WI38 (cell line): ENCODE data around the gene MT1M.
"Not testable (repeated sequence)": the region's sequence is repeated elsewhere in the genome, so short reads cannot be mapped to it uniquely, and the experiment has no call there.

Source experiments
- H3K4me3 ChIP-seq: 2 replicates; pipeline ENCODE4 v1.5.1; 2011; ENCODE audit warnings: low read depth, mild to moderate bottlenecking, control low read depth, low read length
- CTCF ChIP-seq: IDR thresholded peaks from 2 replicates; pipeline ENCODE4 v1.5.1; 2012; ENCODE audit warnings: low read depth, mild to moderate bottlenecking, control low read depth, low read length

The MT1M gene

DNA sequence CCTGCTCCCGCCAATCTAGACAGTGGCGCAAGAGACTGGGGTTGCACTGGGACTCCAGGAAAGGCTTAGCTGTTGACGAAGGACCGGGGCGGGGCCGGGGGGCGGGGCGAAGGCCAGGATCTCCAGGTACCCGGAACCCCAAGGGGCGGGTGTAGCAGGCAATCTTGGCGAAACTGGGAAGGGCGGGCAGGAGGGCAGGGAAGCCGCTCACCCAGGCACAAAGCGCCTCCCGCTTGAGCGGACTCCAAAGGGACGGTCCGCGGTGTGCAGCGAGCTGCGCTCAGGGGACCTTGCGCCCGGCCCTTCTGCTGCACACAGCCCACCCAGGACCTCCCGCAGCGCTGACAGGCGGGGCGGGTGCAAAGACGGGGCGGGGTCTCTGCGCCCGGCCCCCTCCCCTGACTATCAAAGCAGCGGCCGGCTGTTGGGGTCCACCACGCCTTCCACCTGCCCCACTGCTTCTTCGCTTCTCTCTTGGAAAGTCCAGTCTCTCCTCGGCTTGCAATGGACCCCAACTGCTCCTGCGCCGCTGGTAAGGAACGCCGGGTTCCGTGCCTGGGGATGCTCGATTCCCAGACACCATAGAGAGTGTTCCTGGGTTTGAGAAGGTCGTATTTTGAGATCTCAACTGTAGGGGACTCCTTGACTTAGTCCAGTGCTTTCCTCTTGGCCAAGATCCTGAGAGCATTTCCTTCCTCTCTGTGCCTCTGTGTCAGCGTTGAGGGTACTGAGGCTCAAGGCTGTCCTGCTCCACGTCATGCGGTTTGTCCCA lies 25.3 kb downstream of the MT1M start, which contains the start of gene MT1F:
MT1F (plus strand) TSS at position 405 of the 772 bp plus-strand sequence; CDS start at position 505, 100 bp downstream.
- H3K4me3 ChIP-seq = no peak within 1 kb of the TSS
- TF ChIP-seq CTCF = no peak

DNA sequence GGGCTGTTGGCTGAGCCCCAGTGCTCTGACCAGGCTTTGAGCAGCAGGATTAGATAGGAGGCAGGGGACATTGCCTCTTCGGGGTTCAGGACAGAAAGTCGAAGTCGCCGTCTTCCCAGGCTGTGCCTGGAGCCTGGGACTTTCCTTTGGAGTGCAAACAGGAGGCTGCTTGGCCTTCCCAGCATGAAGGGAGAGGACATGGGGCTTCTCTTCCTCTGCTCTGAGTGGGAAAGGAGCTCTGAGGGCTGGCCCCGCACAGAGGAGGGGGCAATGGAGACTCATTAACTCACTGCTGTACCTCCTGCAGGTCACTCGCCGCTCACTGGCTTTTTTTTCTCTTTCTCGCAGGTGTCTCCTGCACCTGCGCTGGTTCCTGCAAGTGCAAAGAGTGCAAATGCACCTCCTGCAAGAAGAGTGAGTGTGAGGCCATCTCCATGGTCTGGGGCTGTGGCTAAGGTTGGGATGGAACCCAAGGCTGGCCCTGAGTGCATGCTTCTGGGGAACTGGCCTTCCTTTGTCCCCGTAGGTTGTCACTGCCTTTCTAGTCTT lies 25.9 kb downstream of the MT1M start:
- no peak for TF ChIP-seq CTCF
- no peak overlapping the region for H3K4me3 ChIP-seq

DNA sequence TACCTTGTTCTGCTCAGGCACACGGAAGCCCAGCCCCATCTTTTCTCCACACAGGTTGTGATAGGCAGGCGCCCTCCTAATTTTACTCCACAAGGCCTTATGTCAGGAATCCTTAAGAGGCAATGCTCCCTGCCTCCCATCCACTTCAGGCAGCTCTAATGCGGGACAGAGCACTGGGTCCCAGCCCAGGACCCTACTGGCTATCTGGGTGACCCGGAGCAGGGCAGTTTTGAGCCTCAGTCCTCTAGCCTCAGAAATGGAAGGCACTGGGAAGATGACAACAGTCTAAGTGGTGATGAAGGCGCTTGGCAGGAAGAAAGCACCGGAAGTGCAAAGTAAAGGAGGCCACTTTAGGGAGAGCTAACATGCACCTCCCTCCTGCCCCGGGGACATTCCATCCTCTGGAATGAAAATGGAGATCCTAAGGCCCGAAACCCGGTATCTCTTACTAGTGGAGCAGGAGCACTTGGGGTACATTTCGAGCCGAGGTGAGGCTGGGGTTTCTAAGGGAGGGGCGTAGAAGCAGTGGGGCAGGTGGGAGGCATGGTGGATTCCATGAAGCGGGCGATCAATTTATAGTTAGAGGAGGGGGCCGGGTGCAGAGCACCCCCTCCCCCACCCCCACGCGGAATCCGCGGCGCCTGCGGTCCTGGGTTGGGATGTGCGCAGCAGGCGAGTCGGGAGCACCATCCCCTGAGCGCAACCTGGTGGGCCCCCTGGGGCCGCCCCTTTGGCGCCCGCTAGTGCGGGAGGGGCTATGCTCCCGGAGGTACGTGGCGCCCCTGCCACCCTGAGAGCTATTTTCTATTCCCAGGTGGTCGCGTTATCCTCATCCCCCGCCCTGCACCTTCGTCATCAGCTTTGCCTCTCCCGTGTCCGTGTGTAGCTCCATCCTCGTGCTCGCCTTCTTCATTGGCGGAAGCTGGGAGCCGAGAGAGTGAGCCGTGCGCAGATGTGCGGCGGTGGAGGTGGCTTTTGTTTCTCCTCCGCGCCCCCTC lies 30.2 kb downstream of the MT1M start:
- TF ChIP-seq CTCF = no peak
- no peak overlapping the region for H3K4me3 ChIP-seq

DNA sequence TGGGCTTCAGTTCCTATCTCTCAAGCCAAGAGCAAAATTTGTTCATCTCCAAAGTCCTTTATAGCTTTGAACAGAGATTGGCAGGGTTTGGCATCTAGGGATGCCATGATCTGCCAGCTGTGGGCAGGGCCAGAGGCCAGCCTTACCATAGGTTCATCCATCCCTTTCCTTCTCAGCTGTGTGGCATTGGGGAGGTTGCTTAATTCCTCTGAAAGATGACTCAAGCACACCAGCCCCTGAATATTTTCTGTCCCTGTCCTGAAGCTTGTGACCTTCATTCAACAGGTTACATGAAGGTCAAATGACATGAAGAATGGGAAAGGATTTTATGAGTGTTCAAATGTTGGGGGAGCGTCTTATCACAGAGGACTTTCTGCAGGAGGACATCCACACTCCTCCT lies 32.0 kb downstream of the MT1M start:
- no peak overlapping the region for H3K4me3 ChIP-seq
- TF ChIP-seq CTCF = no peak

DNA sequence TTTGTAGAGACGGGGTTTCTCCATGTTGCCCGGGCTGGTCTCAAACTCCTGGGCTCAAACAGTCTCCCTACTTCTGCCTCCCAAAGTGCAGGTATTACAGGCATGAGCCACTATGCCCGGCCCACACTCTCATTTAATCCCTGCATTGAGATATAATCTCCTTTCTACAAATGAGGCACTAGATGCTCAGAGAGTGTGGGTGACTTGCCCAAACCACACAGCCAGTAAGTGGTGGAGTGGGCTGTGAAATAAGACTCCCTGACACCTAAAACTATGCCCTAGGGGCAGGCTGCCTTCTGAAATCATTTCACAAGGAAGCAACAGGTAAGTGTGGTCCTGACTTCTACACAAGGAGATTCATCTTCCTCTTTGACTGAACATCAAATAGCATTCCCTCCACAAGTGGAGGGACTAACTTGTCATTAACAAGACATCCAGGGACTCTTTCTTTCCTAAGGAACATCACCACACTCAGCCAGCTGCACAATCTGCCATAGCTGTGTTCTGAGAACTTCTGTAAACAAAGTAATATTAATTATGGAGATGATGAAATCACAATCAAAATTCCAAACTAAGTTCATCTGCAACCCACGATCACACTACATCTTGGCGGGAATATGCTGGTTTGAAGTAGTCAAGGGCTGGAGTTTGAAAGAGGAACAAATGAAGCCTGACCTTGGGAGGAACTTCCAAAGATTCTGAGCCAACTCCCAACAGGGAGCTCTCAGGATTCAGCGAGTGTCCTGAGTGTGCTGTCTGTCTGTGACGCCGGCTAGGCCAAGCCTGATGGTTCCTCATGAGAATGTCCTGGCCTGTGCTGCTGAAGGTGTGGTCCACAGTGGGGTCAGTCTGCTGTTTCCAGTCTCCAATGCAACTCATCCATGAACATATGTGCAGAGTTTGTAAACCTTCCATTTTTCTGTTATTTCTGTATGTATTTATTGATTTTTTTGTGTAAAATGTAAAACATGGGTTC lies 33.1 kb downstream of the MT1M start:
- not testable (repeated sequence) for H3K4me3 ChIP-seq

DNA sequence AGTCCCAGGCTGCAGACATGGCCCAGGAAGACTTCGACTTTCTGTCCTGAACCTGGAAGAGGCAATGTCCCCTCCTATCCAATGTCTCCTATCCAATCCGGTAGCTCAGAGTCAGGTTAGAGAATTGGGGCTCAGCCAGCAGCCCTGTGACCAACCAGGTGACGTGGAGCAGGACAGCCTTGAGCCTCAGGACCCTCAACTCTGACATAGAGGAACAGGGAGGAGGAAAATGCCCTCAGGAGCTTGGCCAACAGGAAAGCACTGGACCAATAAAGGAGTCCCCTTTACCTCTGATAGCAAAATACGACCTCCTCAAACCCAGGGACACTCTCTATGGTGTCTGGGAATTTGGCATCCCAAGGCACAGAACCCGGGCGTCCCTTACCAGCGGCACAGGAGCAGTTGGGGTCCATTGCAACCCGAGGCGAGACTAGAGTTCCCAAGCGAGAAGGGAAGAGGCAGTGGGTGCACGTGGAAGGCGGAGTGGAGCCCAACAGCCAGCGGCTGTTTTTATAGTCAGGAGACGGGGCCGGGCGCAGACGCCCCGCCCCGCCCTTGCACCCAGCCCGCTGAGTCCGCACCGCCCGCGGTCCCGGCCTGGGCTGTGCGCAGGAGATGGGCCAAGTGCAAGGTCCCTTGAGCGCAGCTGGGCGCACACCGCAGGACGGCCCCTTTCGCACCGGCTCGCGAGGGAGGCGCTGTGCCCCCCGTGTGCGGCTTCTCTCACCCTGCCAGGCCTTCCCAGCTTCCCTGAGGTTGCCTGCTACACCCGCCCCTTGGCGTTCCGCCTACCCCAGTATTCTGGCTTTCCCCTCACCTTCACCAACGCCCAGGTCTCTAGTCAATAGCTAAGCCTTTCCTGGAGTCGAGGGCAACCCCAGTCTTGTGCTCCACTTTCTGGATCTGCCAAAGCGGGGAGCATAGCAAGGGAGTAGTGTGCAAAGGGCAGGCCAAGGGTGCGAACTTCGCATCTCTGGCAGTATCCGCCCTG lies 35.4 kb downstream of the MT1M start, which contains the start of gene MT1G:
MT1G (minus strand) TSS at position 485 of the 991 bp plus-strand sequence; CDS start at position 413, 72 bp downstream.
- no peak for TF ChIP-seq CTCF
- no peak within 1 kb of the TSS for H3K4me3 ChIP-seq
